Measurements from ENCODE around the gene PLXNA1. TPM values are rescaled to one million over a fixed set of nuclear protein-coding genes. Genes with fewer than 3 reads are reported as not detected.

Gene PLXNA1
- total RNA-seq, 1 experiment from 2014 or later, result 30.3 TPM

- H3K4me2 ChIP-seq (ENCODE audit: low read length), result no peak overlapping the region
- ChIA-PET POLR2A (no interaction called here), CTCF (interaction anchor here (2.1 kb wide), 1 partner anchor 12 kb away, joined by 6 read pairs; the partner anchor contains the start of gene PLXNA1), RAD21 (ENCODE audit: low non-redundant PET in 1 of 2, low total read pairs in 2 of 2, uncharacterized antibody in 2 of 2, unreplicated experiment in 2 of 2) (no interaction called here)
- peaks cover 0 to 9% of the 10 kb centered on the region in 2 experiments; a peak in 2 of 4 replicates for H3K36me3 ChIP-seq (ENCODE audit: control insufficient read depth in 1 of 2, insufficient read depth in 2 of 2, low read length in 2 of 2)
- no peaks in the 10 kb centered on the region for H3K9me2 ChIP-seq (ENCODE audit: insufficient read depth)
- H4K20me1 ChIP-seq (ENCODE audit: insufficient read depth), result no peaks in the 10 kb centered on the region
- intact Hi-C loops (cut with micrococcal nuclease), result no loop called here
- no TSS peak for BruUV-seq (replicated peaks)
- no peaks in the 10 kb centered on the region for H3K9me3 ChIP-seq (ENCODE audit: control insufficient read depth in 1 of 2, insufficient read depth in 1 of 2, low read depth in 1 of 2, low read length in 2 of 2)
- no peak for DNase-seq (ENCODE audit: low read depth, low spot score)
- no peak overlapping the region for H3K4me3 ChIP-seq (replicated peaks in 1 of 2; ENCODE audit: low read depth in 1 of 2, low read length in 2 of 2)
- H3K79me2 ChIP-seq (ENCODE audit: insufficient read depth, low read length), result peaks cover 51% of the 10 kb centered on the region; the same call in 1 of the 2 replicates
- TF ChIP-seq CBX3 (IDR thresholded peaks at IDR 0.05; ENCODE audit: low read depth), result no peak
- TF ChIP-seq TCF7L2 (IDR thresholded peaks at IDR 0.05; ENCODE audit: borderline replicate concordance, extremely low read depth, insufficient read depth, insufficient read length), result no peak
- no peak for TF ChIP-seq EGR1 (IDR thresholded peaks at IDR 0.05; ENCODE audit: low read depth)
- no peak for TF ChIP-seq ZFX (IDR thresholded peaks at IDR 0.05)
- TF ChIP-seq RAD21 (IDR thresholded peaks at IDR 0.05; ENCODE audit: low read depth), result no peak
- TF ChIP-seq EZH2 (IDR thresholded peaks at IDR 0.05), result no peak
- no peak for TF ChIP-seq ATF3 (IDR thresholded peaks at IDR 0.05)
- TF ChIP-seq CEBPB (IDR thresholded peaks at IDR 0.05; ENCODE audit: low read depth), result no peak
- TF ChIP-seq REST (IDR thresholded peaks at IDR 0.05; ENCODE audit: low read depth), result no peak
- TF ChIP-seq ZNF274 (IDR thresholded peaks at IDR 0.05; ENCODE audit: low read depth, low read length), result no peak
- no peak for TF ChIP-seq POLR2AphosphoS5 (IDR thresholded peaks at IDR 0.05; ENCODE audit: low read depth, low read length)
- no peak for TF ChIP-seq EZH2phosphoT487 (IDR thresholded peaks at IDR 0.05; ENCODE audit: borderline replicate concordance)
- no peaks in the 10 kb centered on the region for H3K27me3 ChIP-seq (ENCODE audit: insufficient read depth, low read length)
- ATAC-seq, result no peak
- no peak overlapping the region for H2AFZ ChIP-seq (ENCODE audit: low read depth, low read length, poor library complexity, severe bottlenecking)
- no peak overlapping the region for H3K27ac ChIP-seq (ENCODE audit: low read depth, low read length)
- H3K4me1 ChIP-seq (ENCODE audit: control insufficient read depth in 1 of 2, insufficient read depth in 2 of 2, low read length in 2 of 2), result no peaks in the 10 kb centered on the region
- H3K9ac ChIP-seq (ENCODE audit: low read length), result no peak overlapping the region
Measured at GRCh38 chr3:126994661-126995245, 11.8 kb downstream of the PLXNA1 start.
